ENCODE data around the gene TRAPPC3L. TPM values are rescaled to one million over a fixed set of nuclear protein-coding genes. Genes with fewer than 3 reads are reported as not detected.

Gene TRAPPC3L
- total and polyA plus RNA-seq, 2 of the 8 experiments (the other 6 are each of a cell fraction or from before 2014, with no cell fraction given) = not detected

DNA sequence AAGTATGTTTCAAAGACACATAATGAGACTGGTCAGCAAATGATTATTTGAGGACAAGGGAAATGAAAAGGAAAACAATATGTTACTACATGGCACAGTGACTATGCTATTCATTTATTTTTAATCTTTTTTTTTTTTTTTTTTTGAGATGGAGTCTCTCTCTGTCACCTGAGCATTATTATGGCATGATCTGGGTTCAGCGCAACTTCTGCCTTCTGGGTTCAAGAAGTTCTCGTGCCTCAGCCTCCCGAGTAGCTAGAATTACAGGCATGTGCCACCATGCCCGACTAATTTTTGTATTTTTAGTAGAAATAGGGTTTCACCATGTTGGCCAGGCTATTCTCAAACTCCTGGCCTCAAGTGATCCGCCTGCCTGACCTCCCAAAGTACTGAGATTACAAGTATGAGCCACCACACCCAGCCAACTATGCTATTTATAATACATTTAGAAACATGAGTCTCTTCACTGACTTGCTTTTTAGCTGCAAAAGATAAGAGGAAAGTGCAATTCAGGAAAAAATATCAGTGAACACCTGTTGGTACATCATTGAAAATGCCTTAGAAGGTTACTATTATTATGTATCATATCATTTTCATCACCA, 11.4 kb upstream of the TRAPPC3L start:
- Histone ChIP-seq H3K4me2 (ENCODE audit: insufficient read depth in 1 of 2, low read depth in 2 of 2, low read length in 2 of 2) (no peak overlapping the region), H3K23ac (ENCODE audit: insufficient read length) (no peak overlapping the region), H4K8ac (ENCODE audit: extremely low read depth, insufficient read depth, low read length) (no peak overlapping the region), H3K9ac (replicated peaks in 1 of 4; ENCODE audit: extremely low read depth in 1 of 4, low read depth in 3 of 4, low read length in 3 of 4) (no peak overlapping the region), H3K79me2 (ENCODE audit: control insufficient read depth in 1 of 2, insufficient read depth in 2 of 2, low read length in 2 of 2) (no peaks in the 10 kb centered on the region), H3K27me3 (replicated peaks in 1 of 4; ENCODE audit: control insufficient read depth in 3 of 4, extremely low read depth in 1 of 4, insufficient read depth in 3 of 4, low read length in 3 of 4) (no peaks in the 10 kb centered on the region), H3K4ac (replicated peaks; ENCODE audit: insufficient read length, low read depth, low read length) (no peak overlapping the region), H2BK15ac (ENCODE audit: low read length) (no peak overlapping the region), H3K79me1 (ENCODE audit: low read depth, low read length) (no peaks in the 10 kb centered on the region), H3K23me2 (ENCODE audit: low read depth, low read length) (no peaks in the 10 kb centered on the region), H2BK20ac (ENCODE audit: low read length) (no peak overlapping the region), H2BK5ac (ENCODE audit: low read depth, low read length) (no peak overlapping the region), H2AK5ac (ENCODE audit: low read depth, low read length) (no peak overlapping the region), H3K9me3 (ENCODE audit: insufficient read depth in 2 of 2, low read depth in 1 of 2, low read length in 1 of 2) (no peaks in the 10 kb centered on the region), H2AFZ (ENCODE audit: low read length) (no peak overlapping the region), H3K18ac (ENCODE audit: extremely low read depth, low read length) (no peak overlapping the region), H2BK12ac (ENCODE audit: low read depth, low read length) (no peak overlapping the region), H3K4me3 (ENCODE audit: extremely low read depth in 1 of 4, insufficient read depth in 2 of 4, low read depth in 3 of 4, low read length in 4 of 4) (no peak overlapping the region), H3K4me1 (replicated peaks in 1 of 4; ENCODE audit: control insufficient read depth in 3 of 4, insufficient read depth in 4 of 4, low read length in 3 of 4) (no peaks in the 10 kb centered on the region), H3K36me3 (ENCODE audit: control insufficient read depth in 2 of 4, insufficient read depth in 4 of 4, low read length in 3 of 4) (no peaks in the 10 kb centered on the region), H4K91ac (replicated peaks; ENCODE audit: insufficient read length, low read length) (no peak overlapping the region), H3K14ac (ENCODE audit: insufficient read length) (no peak overlapping the region), H3K27ac (ENCODE audit: low read depth, low read length) (no peak overlapping the region), H4K5ac (ENCODE audit: insufficient read length, low read depth, low read length) (no peak overlapping the region), H3K56ac (replicated peaks; ENCODE audit: insufficient read length, low read depth, low read length) (no peak overlapping the region), H4K20me1 (replicated peaks in 1 of 2; ENCODE audit: control insufficient read depth in 1 of 2, insufficient read depth in 2 of 2, low read length in 2 of 2) (no peaks in the 10 kb centered on the region), H2BK120ac (replicated peaks; ENCODE audit: low read depth, low read length) (no peak overlapping the region)
- no peak for DNase-seq (ENCODE audit: low read depth in 1 of 2, low spot score in 2 of 2)
- ChIA-PET CTCF (ENCODE audit: partially characterized antibody) (interaction anchor here (0.6 to 6.7 kb wide), 6 partner anchors 14 to 289 kb away, joined by 3 to 59 read pairs (median 8); partner anchors contain the start of genes RSPH4A and RWDD1), POLR2A (ENCODE audit: partially characterized antibody) (interaction anchor here (3.1 kb wide), 1 partner anchor 277 kb away, joined by 16 read pairs; the partner anchor contains the start of gene TSPYL1)
- 87% methylated on average over 5 of the region's 5 CpGs; no CpG with 5 or more reads in 1 of the 2 experiments for WGBS, 2 experiments (ENCODE audit: extremely low coverage in 1 of 2, insufficient coverage in 1 of 2, insufficient read length in 1 of 2, insufficient replicate concordance in 2 of 2, low coverage in 1 of 2, low lambda C conversion rate in 2 of 2, missing lambda C conversion rate in 1 of 2)
- FAIRE-seq = no peak
- TF ChIP-seq SP1 (IDR thresholded peaks at IDR 0.05; ENCODE audit: low read depth, low read length) (no peak), RAD21 (IDR thresholded peaks at IDR 0.05 in 1 of 2, conservative IDR thresholded peaks at IDR 0.05 in 1 of 2; ENCODE audit: low read depth in 2 of 2, low read length in 2 of 2) (no peak), TAF1 (IDR thresholded peaks at IDR 0.05; ENCODE audit: low read depth, low read length) (no peak), RXRA (IDR thresholded peaks at IDR 0.05; ENCODE audit: insufficient read depth, low read depth, low read length) (no peak)
- TF ChIP-seq, protein P1, sequence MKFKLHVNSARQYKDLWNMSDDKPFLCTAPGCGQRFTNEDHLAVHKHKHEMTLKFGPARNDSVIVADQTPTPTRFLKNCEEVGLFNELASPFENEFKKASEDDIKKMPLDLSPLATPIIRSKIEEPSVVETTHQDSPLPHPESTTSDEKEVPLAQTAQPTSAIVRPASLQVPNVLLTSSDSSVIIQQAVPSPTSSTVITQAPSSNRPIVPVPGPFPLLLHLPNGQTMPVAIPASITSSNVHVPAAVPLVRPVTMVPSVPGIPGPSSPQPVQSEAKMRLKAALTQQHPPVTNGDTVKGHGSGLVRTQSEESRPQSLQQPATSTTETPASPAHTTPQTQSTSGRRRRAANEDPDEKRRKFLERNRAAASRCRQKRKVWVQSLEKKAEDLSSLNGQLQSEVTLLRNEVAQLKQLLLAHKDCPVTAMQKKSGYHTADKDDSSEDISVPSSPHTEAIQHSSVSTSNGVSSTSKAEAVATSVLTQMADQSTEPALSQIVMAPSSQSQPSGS (IDR thresholded peaks at IDR 0.05; ENCODE audit: low read length) = no peak

Measured in H1 (cell line).